Measurements from ENCODE around the gene RUFY3. TPM values are rescaled to one million over a fixed set of nuclear protein-coding genes. Genes with fewer than 3 reads are reported as not detected.

The RUFY3 gene
- total RNA-seq, 1 experiment from 2014 or later, result 32.9 TPM

- Histone ChIP-seq H3K79me2 (ENCODE audit: insufficient read depth, low read length) (no peaks in the 10 kb centered on the region), H3K36me3 (ENCODE audit: control insufficient read depth in 1 of 2, insufficient read depth in 2 of 2, low read length in 2 of 2) (peaks cover 5 to 20% of the 10 kb centered on the region in 2 experiments), H3K4me3 (replicated peaks in 1 of 2; ENCODE audit: low read depth in 1 of 2, low read length in 2 of 2) (no peak overlapping the region), H4K20me1 (ENCODE audit: insufficient read depth) (0 out of 2 replicates have a peak, but pooled peaks cover 7% of the 10 kb centered on the region), H3K4me2 (ENCODE audit: low read length) (no peak overlapping the region), H2AFZ (ENCODE audit: low read depth, low read length, poor library complexity, severe bottlenecking) (no peak overlapping the region), H3K27me3 (ENCODE audit: insufficient read depth, low read length) (no peaks in the 10 kb centered on the region), H3K9ac (ENCODE audit: low read length) (no peak overlapping the region), H3K9me2 (ENCODE audit: insufficient read depth) (no peaks in the 10 kb centered on the region), H3K4me1 (ENCODE audit: control insufficient read depth in 1 of 2, insufficient read depth in 2 of 2, low read length in 2 of 2) (no peaks in the 10 kb centered on the region), H3K9me3 (ENCODE audit: control insufficient read depth in 1 of 2, insufficient read depth in 1 of 2, low read depth in 1 of 2, low read length in 2 of 2) (no peaks in the 10 kb centered on the region), H3K27ac (ENCODE audit: low read depth, low read length) (no peak overlapping the region)
- no TSS peak for BruUV-seq (replicated peaks)
- RAD21 ChIA-PET (ENCODE audit: low non-redundant PET in 1 of 2, low total read pairs in 2 of 2, uncharacterized antibody in 2 of 2, unreplicated experiment in 2 of 2), result no interaction called here
- POLR2A ChIA-PET, result no interaction called here
- CTCF ChIA-PET, result no interaction called here
- intact Hi-C loops (cut with micrococcal nuclease), result no loop called here
- no peak for ATAC-seq
- DNase-seq (ENCODE audit: low read depth, low spot score), result no peak
- TF ChIP-seq FOSL1 (IDR thresholded peaks at IDR 0.05; ENCODE audit: low read depth), result no peak
- TF ChIP-seq CEBPB (IDR thresholded peaks at IDR 0.05; ENCODE audit: low read depth), result no peak
- TF ChIP-seq RAD21 (IDR thresholded peaks at IDR 0.05; ENCODE audit: low read depth), result no peak
- no peak for TF ChIP-seq MAX (IDR thresholded peaks at IDR 0.05)
- no peak for TF ChIP-seq REST (IDR thresholded peaks at IDR 0.05; ENCODE audit: low read depth)
- TF ChIP-seq CBX3 (IDR thresholded peaks at IDR 0.05; ENCODE audit: low read depth), result no peak
- TF ChIP-seq POLR2AphosphoS5 (IDR thresholded peaks at IDR 0.05; ENCODE audit: low read depth, low read length), result no peak
- TF ChIP-seq ELF1 (IDR thresholded peaks at IDR 0.05; ENCODE audit: borderline replicate concordance, low read depth), result no peak
- TF ChIP-seq SRF (IDR thresholded peaks at IDR 0.05; ENCODE audit: low read depth), result no peak
- no peak for TF ChIP-seq YY1 (IDR thresholded peaks at IDR 0.05; ENCODE audit: extremely low read depth, insufficient replicate concordance, low read depth, low read length)
- no peak for TF ChIP-seq CTCF (IDR thresholded peaks at IDR 0.05 in 2 of 3, conservative IDR thresholded peaks at IDR 0.05 in 1 of 3; ENCODE audit: borderline replicate concordance in 1 of 3, insufficient read depth in 1 of 3, low read depth in 2 of 3, low read length in 2 of 3)
- TF ChIP-seq EGR1 (IDR thresholded peaks at IDR 0.05; ENCODE audit: low read depth), result no peak
- TF ChIP-seq TCF7L2 (IDR thresholded peaks at IDR 0.05; ENCODE audit: borderline replicate concordance, extremely low read depth, insufficient read depth, insufficient read length), result no peak
- TF ChIP-seq EZH2phosphoT487 (IDR thresholded peaks at IDR 0.05; ENCODE audit: borderline replicate concordance), result no peak
These were observed 93.6 kb downstream of the RUFY3 start for GRCh38 chr4:70815370-70815769.

Measured in HCT116 (cell line).